Endodermal cell (in vitro differentiated cells): ENCODE data around the gene INO80E. TPM values are rescaled to one million over a fixed set of nuclear protein-coding genes. Genes with fewer than 3 reads are reported as not detected.
A peak's percentile ranks its signal among the peaks of the same experiment; 100 is the strongest.

ENCODE experiments used
- DNase-seq: peaks from one replicate; pipeline ENCODE4 v3.0.0-alpha.2; 2017
- H3K27ac ChIP-seq: 2 replicates; pipeline ENCODE4 v1.5.1; 2013; ENCODE audit warnings: mild to moderate bottlenecking, low read depth, low read length, moderate library complexity
- H3K27me3 ChIP-seq: 2 replicates; pipeline ENCODE4 v1.6.1; 2013; ENCODE audit warnings: mild to moderate bottlenecking, low read length, moderate library complexity; ENCODE audit not compliant: insufficient read depth, control insufficient read depth, poor library complexity, severe bottlenecking
- H3K36me3 ChIP-seq: 2 replicates; pipeline ENCODE4 v1.7.0; 2013; ENCODE audit warnings: mild to moderate bottlenecking, low read length, moderate library complexity; ENCODE audit not compliant: control insufficient read depth, insufficient read depth
- H3K4me1 ChIP-seq: one replicate; pipeline ENCODE4 v1.7.0; 2013; ENCODE audit warnings: low read length; ENCODE audit not compliant: control insufficient read depth, insufficient read depth
- H3K4me3 ChIP-seq: 2 replicates; pipeline ENCODE4 v1.5.1; 2013; ENCODE audit warnings: mild to moderate bottlenecking, low read length, moderate library complexity
- H3K9ac ChIP-seq: 2 replicates; pipeline ENCODE4 v1.6.1; 2013; ENCODE audit warnings: mild to moderate bottlenecking, low read length, moderate library complexity; ENCODE audit not compliant: poor library complexity, severe bottlenecking; ENCODE audit errors: extremely low read depth
- H3K9me3 ChIP-seq: 2 replicates; pipeline ENCODE4 v1.6.1; 2013; ENCODE audit warnings: mild to moderate bottlenecking, low read length, moderate library complexity; ENCODE audit not compliant: control insufficient read depth
- H3K27ac Mint-ChIP-seq: 2 replicates; pipeline ENCODE4 v1.8.0; 2020; ENCODE audit warnings: mixed read lengths
- H3K27me3 Mint-ChIP-seq: 2 replicates; pipeline ENCODE4 v1.8.0; 2021; ENCODE audit warnings: mild to moderate bottlenecking, mixed read lengths; ENCODE audit not compliant: insufficient read depth
- H3K36me3 Mint-ChIP-seq: 2 replicates; pipeline ENCODE4 v1.8.0; 2020; ENCODE audit warnings: low read depth, mixed read lengths
- H3K4me1 Mint-ChIP-seq: 2 replicates; pipeline ENCODE4 v1.8.0; 2020; ENCODE audit warnings: mixed read lengths
- H3K4me3 Mint-ChIP-seq: 2 replicates; pipeline ENCODE4 v1.8.0; 2020; ENCODE audit warnings: mild to moderate bottlenecking, moderate library complexity, mixed read lengths
- H3K9me3 Mint-ChIP-seq: 2 replicates; pipeline ENCODE4 v1.8.0; 2020; ENCODE audit warnings: mild to moderate bottlenecking, mixed read lengths
- CTCF ChIP-seq: fragments of 200-600 bp; sonication (generic); conservative IDR thresholded peaks from 2 replicates; pipeline ENCODE4 v1.5.0; 2021; ENCODE audit warnings: antibody characterized with exemption, mild to moderate bottlenecking
- WGBS, 2 experiments: methylation state at CpG; one replicate each; pipeline versions ENCODE4 v1.1.5 to v1.1.7; 2013; ENCODE audit warnings: missing lambda C conversion rate in 2 of 2, mixed read lengths in 1 of 2; ENCODE audit not compliant: insufficient coverage in 1 of 2, insufficient read length in 1 of 2; 5-methylcytosine and 5-hydroxymethylcytosine counted together
- total RNA-seq, 2 donors: library from RNA; stranded (reverse); fragmentation: NEBNext Ultra II Directional in 1 of 2; extraction: Animal tissue kit (Norgen Biotek cat#: 25700) in 1 of 2; gene quantifications; 2 replicates in 1 of 2; 3 replicates in 1 of 2; pipeline ENCODE4 v1.2.1, GENCODE V29; 2021

The INO80E gene
- total RNA-seq, 2 donors from 2014 or later = 77.4 to 80.1 TPM

- no peak for DNase-seq
- Mint-ChIP-seq H3K4me1 (peaks cover 21% of the 10 kb centered on the region), H3K27me3 (peaks cover 4% of the 10 kb centered on the region), H3K9me3 (peaks cover 13% of the 10 kb centered on the region), H3K4me3 (peak overlapping the region; percentile 90), H3K27ac (peak overlapping the region; percentile 44), H3K36me3 (peaks cover 42% of the 10 kb centered on the region)
- peaks cover 45% of the 10 kb centered on the region for H3K36me3 ChIP-seq
- peaks cover 14% of the 10 kb centered on the region for H3K9me3 ChIP-seq
- H3K4me1 ChIP-seq = peaks cover 9% of the 10 kb centered on the region
- WGBS, 2 experiments = 79 to 85% methylated on average over 6 of the region's 6 CpGs
- no peak overlapping the region for H3K9ac ChIP-seq
- no peak for TF ChIP-seq CTCF
- no peaks in the 10 kb centered on the region for H3K27me3 ChIP-seq
- H3K4me3 ChIP-seq = no peak overlapping the region
- H3K27ac ChIP-seq = no peak overlapping the region
Observed at GRCh38 chr16:29972992-29973383, 23.1 kb upstream of the INO80E start.

DNA sequence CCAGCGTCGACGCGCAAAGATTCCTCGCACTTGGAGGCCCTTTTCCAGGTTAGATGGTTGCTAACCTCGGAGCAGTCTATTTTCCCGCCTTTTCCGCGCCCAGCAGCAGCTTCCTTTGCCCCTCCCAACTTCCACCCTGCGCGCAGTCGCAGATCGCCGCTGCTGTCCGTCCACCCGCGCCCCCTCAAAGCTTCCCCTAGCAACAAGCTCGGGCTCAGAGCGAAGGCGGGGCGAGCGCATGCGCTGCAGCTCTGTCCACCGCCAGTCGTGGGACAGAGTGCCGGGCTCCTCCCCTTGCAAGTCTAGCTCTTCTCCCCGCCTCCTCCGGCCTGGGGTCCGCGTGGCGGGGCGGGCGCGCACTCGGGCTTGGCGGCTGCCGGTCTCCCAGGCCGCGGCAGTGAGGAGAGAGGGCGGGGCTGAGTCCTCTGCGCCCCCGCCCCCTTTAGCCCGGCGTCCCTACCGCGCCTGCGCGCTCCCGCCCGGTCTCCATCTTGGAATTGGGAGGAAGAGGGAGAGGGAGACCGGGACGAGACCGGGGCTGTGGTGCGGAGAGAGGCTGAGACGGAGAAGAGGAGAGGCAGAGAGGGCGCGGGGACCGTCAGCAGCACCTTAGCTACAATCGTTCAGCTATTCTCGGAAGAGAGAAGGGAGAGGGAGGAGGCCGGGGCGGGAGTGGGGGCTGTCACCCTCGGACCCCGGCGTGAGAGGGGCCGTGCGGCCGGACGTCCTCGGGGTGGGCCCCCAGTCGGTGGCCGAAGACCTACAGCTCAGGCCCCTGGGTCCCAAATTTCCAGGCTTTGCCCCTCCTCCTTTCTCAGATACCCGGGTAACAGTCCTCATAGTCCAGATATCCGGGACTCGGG lies 22.4 kb upstream of the INO80E start, which contains the start of gene TAOK2:
Gene TAOK2 (plus strand): TSS at position 485 of the 863 bp plus-strand sequence. CDS start 3,905 bp downstream, outside the sequence.
- Mint-ChIP-seq H3K27me3 (peaks cover 4% of the 10 kb centered on the region), H3K9me3 (peaks cover 13% of the 10 kb centered on the region), H3K4me3 (peak within 1 kb of the TSS; percentile 90), H3K4me1 (peaks cover 21% of the 10 kb centered on the region), H3K36me3 (peaks cover 42% of the 10 kb centered on the region), H3K27ac (peak within 1 kb of the TSS; percentile 94)
- Histone ChIP-seq H3K27ac (peak within 1 kb of the TSS; percentile 51), H3K4me3 (peak within 1 kb of the TSS; percentile 96), H3K4me1 (peaks cover 9% of the 10 kb centered on the region), H3K36me3 (peaks cover 45% of the 10 kb centered on the region), H3K9ac (peak within 1 kb of the TSS; percentile 87), H3K27me3 (no peaks in the 10 kb centered on the region), H3K9me3 (peaks cover 14% of the 10 kb centered on the region)
- TF ChIP-seq CTCF = no peak
- WGBS, 2 experiments = 2 to 7% methylated on average over 31 to 75 of the region's 75 CpGs
- peak; percentile 100 for DNase-seq

DNA sequence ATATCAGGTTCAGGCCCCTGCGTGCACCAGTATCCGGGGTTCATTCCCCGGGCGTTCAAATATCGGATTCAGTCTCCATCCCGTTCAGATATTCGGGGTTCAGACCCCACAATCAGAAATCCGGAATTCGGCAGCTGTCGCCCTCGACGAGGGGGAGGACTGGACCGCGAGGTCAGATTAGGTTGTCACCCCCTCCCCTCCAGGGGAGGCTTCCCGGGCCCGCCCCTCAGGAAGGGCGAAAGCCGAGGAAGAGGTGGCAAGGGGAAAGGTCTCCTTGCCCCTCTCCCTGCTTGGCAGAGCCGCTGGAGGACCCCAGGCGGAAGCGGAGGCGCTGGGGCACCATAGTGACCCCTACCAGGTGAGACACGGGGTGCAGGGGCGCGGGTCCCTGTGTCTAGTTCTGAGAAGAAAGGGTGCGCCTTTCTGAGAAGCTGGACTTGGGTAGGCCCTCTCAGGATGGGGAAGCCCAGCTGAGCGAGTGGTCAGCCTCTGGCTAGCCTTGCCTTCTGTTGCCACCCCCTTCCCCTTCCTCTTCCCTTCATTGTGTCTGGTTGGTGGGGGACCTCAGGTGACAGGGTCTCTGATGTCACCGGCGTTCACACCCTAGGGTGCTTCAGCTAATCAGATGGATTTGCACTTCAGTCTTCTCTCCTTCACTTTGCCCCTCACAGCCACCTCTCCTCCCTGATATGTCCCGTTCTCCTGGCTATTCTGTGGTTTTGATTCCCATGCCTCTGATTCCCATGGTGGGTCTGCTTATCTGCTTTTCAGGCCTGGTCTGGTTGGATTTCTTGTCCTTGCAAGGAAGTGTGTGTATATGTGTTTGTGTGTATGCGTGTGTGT lies 21.5 kb upstream of the INO80E start:
- H3K9ac ChIP-seq = peak overlapping the region; percentile 87
- peaks cover 9% of the 10 kb centered on the region for H3K4me1 ChIP-seq
- H3K36me3 ChIP-seq = peaks cover 50% of the 10 kb centered on the region
- H3K27me3 Mint-ChIP-seq = peaks cover 4% of the 10 kb centered on the region
- no peak overlapping the region for H3K27ac ChIP-seq
- H3K27ac Mint-ChIP-seq = peak overlapping the region; percentile 87
- peaks cover 46% of the 10 kb centered on the region for H3K36me3 Mint-ChIP-seq
- WGBS, 2 experiments = 4 to 10% methylated on average over 12 to 30 of the region's 31 CpGs
- peaks cover 14% of the 10 kb centered on the region for H3K9me3 ChIP-seq
- H3K27me3 ChIP-seq = no peaks in the 10 kb centered on the region
- peaks cover 11% of the 10 kb centered on the region for H3K9me3 Mint-ChIP-seq
- DNase-seq = peak; percentile 64
- H3K4me1 Mint-ChIP-seq = peaks cover 21% of the 10 kb centered on the region
- TF ChIP-seq CTCF = no peak
- H3K4me3 ChIP-seq = peak overlapping the region; percentile 96
- H3K4me3 Mint-ChIP-seq = peak overlapping the region; percentile 90
